ENCODE data around the gene C1orf21.

DNA sequence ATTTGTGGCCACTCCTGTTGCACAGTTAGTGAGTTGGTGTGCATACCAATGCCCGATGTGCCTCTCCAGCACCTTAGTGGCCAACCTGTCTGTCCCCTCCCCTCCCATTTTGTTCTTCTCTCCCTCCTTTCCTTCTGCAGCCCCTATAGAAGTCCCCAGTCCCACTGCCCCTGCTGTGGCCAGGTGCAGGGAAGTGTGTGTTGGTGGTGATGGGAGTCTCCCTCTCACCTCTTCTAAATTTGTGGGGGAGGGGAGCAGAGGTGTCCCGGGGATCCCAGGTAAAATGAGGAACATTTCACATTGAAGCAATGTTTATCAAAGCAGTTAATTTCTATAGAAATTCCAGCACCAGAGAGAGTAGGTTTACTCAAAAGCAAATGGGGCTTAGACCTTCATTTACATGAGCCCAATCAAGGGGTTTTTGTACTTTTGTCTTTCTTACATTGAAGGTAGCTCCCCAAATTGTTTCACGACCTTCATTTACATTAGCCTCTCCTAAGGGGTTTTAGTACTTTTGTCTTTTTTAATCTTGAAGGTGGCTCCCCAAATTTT, 3.0 kb upstream of the C1orf21 start:
- TF ChIP-seq, protein P1, sequence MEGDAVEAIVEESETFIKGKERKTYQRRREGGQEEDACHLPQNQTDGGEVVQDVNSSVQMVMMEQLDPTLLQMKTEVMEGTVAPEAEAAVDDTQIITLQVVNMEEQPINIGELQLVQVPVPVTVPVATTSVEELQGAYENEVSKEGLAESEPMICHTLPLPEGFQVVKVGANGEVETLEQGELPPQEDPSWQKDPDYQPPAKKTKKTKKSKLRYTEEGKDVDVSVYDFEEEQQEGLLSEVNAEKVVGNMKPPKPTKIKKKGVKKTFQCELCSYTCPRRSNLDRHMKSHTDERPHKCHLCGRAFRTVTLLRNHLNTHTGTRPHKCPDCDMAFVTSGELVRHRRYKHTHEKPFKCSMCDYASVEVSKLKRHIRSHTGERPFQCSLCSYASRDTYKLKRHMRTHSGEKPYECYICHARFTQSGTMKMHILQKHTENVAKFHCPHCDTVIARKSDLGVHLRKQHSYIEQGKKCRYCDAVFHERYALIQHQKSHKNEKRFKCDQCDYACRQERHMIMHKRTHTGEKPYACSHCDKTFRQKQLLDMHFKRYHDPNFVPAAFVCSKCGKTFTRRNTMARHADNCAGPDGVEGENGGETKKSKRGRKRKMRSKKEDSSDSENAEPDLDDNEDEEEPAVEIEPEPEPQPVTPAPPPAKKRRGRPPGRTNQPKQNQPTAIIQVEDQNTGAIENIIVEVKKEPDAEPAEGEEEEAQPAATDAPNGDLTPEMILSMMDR (IDR thresholded peaks at IDR 0.05) = no peak
- TF ChIP-seq SMAD3 (CRISPR knock-in tag; IDR thresholded peaks at IDR 0.05; ENCODE audit: borderline replicate concordance) (no peak), SMAD4 (CRISPR knock-in tag; IDR thresholded peaks at IDR 0.05) (no peak), ZNF138 (CRISPR knock-in tag; conservative IDR thresholded peaks at IDR 0.05) (no peak), JAZF1 (CRISPR knock-in tag; IDR thresholded peaks at IDR 0.05) (no peak), SP1 (CRISPR knock-in tag; conservative IDR thresholded peaks at IDR 0.05) (no peak), GTF2I (CRISPR knock-in tag; conservative IDR thresholded peaks at IDR 0.05) (no peak), ETV6 (CRISPR knock-in tag; IDR thresholded peaks at IDR 0.05) (no peak), ELF4 (CRISPR knock-in tag; IDR thresholded peaks at IDR 0.05; ENCODE audit: low read depth) (no peak)
- TF ChIP-seq, protein P2, sequence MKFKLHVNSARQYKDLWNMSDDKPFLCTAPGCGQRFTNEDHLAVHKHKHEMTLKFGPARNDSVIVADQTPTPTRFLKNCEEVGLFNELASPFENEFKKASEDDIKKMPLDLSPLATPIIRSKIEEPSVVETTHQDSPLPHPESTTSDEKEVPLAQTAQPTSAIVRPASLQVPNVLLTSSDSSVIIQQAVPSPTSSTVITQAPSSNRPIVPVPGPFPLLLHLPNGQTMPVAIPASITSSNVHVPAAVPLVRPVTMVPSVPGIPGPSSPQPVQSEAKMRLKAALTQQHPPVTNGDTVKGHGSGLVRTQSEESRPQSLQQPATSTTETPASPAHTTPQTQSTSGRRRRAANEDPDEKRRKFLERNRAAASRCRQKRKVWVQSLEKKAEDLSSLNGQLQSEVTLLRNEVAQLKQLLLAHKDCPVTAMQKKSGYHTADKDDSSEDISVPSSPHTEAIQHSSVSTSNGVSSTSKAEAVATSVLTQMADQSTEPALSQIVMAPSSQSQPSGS (CRISPR knock-in tag; IDR thresholded peaks at IDR 0.05; ENCODE audit: borderline replicate concordance, low read depth) = no peak
- TF ChIP-seq, protein P3, sequence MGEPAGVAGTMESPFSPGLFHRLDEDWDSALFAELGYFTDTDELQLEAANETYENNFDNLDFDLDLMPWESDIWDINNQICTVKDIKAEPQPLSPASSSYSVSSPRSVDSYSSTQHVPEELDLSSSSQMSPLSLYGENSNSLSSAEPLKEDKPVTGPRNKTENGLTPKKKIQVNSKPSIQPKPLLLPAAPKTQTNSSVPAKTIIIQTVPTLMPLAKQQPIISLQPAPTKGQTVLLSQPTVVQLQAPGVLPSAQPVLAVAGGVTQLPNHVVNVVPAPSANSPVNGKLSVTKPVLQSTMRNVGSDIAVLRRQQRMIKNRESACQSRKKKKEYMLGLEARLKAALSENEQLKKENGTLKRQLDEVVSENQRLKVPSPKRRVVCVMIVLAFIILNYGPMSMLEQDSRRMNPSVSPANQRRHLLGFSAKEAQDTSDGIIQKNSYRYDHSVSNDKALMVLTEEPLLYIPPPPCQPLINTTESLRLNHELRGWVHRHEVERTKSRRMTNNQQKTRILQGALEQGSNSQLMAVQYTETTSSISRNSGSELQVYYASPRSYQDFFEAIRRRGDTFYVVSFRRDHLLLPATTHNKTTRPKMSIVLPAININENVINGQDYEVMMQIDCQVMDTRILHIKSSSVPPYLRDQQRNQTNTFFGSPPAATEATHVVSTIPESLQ (CRISPR knock-in tag; IDR thresholded peaks at IDR 0.05) = no peak
- TF ChIP-seq, protein P4, sequence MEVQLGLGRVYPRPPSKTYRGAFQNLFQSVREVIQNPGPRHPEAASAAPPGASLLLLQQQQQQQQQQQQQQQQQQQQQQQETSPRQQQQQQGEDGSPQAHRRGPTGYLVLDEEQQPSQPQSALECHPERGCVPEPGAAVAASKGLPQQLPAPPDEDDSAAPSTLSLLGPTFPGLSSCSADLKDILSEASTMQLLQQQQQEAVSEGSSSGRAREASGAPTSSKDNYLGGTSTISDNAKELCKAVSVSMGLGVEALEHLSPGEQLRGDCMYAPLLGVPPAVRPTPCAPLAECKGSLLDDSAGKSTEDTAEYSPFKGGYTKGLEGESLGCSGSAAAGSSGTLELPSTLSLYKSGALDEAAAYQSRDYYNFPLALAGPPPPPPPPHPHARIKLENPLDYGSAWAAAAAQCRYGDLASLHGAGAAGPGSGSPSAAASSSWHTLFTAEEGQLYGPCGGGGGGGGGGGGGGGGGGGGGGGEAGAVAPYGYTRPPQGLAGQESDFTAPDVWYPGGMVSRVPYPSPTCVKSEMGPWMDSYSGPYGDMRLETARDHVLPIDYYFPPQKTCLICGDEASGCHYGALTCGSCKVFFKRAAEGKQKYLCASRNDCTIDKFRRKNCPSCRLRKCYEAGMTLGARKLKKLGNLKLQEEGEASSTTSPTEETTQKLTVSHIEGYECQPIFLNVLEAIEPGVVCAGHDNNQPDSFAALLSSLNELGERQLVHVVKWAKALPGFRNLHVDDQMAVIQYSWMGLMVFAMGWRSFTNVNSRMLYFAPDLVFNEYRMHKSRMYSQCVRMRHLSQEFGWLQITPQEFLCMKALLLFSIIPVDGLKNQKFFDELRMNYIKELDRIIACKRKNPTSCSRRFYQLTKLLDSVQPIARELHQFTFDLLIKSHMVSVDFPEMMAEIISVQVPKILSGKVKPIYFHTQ (CRISPR knock-in tag; IDR thresholded peaks at IDR 0.05) = no peak
- TF ChIP-seq, protein P5, sequence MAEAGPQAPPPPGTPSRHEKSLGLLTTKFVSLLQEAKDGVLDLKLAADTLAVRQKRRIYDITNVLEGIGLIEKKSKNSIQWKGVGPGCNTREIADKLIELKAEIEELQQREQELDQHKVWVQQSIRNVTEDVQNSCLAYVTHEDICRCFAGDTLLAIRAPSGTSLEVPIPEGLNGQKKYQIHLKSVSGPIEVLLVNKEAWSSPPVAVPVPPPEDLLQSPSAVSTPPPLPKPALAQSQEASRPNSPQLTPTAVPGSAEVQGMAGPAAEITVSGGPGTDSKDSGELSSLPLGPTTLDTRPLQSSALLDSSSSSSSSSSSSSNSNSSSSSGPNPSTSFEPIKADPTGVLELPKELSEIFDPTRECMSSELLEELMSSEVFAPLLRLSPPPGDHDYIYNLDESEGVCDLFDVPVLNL (CRISPR knock-in tag; IDR thresholded peaks at IDR 0.05; ENCODE audit: borderline replicate concordance, low read depth) = no peak

Data from WTC11 (cell line).